ENCODE measurements around the gene KCND3. TPM values are rescaled to one million over a fixed set of nuclear protein-coding genes. Genes with fewer than 3 reads are reported as not detected.
A peak's percentile ranks its signal among the peaks of the same experiment; 100 is the strongest.
"Not testable (repeated sequence)": the region's sequence is repeated elsewhere in the genome, so short reads cannot be mapped to it uniquely, and the experiment has no call there.

The KCND3 gene
- polyA plus RNA-seq, 1 donor (not counting 4 experiments of a cell fraction or from before 2014, with no cell fraction given) = 0.21 TPM

- no peak overlapping the region for H2AFZ ChIP-seq (ENCODE audit: control insufficient read depth, low read length)
- FAIRE-seq = no peak
- DNase-seq (ENCODE audit: low read depth, low spot score) = no peak
- dilution Hi-C loops (cut with MboI; ENCODE audit: extremely low pct_ligation_motif_present, low sequenced_read_pairs) = no loop called here
- H3K4me1 ChIP-seq (ENCODE audit: control insufficient read depth, extremely low read depth, insufficient read depth, low read length) = no peaks in the 10 kb centered on the region
- H3K9ac ChIP-seq (ENCODE audit: control insufficient read depth, extremely low read depth, insufficient read depth, low read length) = no peak overlapping the region
- no peak overlapping the region for H3K4me2 ChIP-seq (ENCODE audit: control insufficient read depth, extremely low read depth, insufficient read depth, low read depth, low read length)
- no peaks in the 10 kb centered on the region for H3K36me3 ChIP-seq (ENCODE audit: control insufficient read depth in 2 of 2, extremely low read depth in 1 of 2, insufficient read depth in 2 of 2, low read length in 2 of 2)
- no peaks in the 10 kb centered on the region for H3K79me2 ChIP-seq (ENCODE audit: control insufficient read depth, insufficient read depth, low read length)
- no peaks in the 10 kb centered on the region for H3K9me1 ChIP-seq (ENCODE audit: control insufficient read depth, extremely low read depth, insufficient read depth, low read length)
- no peak overlapping the region for H3K4me3 ChIP-seq (ENCODE audit: control insufficient read depth in 2 of 3, extremely low read depth in 1 of 3, insufficient read depth in 2 of 3, low read depth in 1 of 3, low read length in 3 of 3)
- peaks cover 6% of the 10 kb centered on the region for H3K27me3 ChIP-seq (ENCODE audit: control insufficient read depth, extremely low read depth, insufficient read depth, low read length)
- H3K27ac ChIP-seq (ENCODE audit: control insufficient read depth, insufficient read depth, low read length) = no peak overlapping the region
- TF ChIP-seq CTCF (optimal IDR thresholded peaks at IDR 0.05 in 1 of 3, IDR thresholded peaks at IDR 0.05 in 1 of 3, conservative IDR thresholded peaks at IDR 0.05 in 1 of 3; ENCODE audit: extremely low read depth in 1 of 3, insufficient read depth in 2 of 3, low read length in 3 of 3) (peak in 1 of 3 experiments; percentile 25), EZH2 (IDR thresholded peaks at IDR 0.05; ENCODE audit: low read length) (no peak)
- H4K20me1 ChIP-seq (ENCODE audit: control insufficient read depth, extremely low read depth, insufficient read depth, low read length) = no peaks in the 10 kb centered on the region
- H3K9me3 ChIP-seq (ENCODE audit: control insufficient read depth, low read depth, low read length) = no peaks in the 10 kb centered on the region
These were observed 188.2 kb downstream of the KCND3 start for GRCh38 chr1:111801071-111801850.

GRCh38 chr1:111799722-111800121 is 189.7 kb downstream of the KCND3 start:
- H4K20me1 ChIP-seq (ENCODE audit: control insufficient read depth, extremely low read depth, insufficient read depth, low read length); H3K9me3 ChIP-seq (ENCODE audit: control insufficient read depth, low read depth, low read length); H3K9me1 ChIP-seq (ENCODE audit: control insufficient read depth, extremely low read depth, insufficient read depth, low read length); FAIRE-seq; H3K36me3 ChIP-seq (ENCODE audit: control insufficient read depth in 2 of 2, extremely low read depth in 1 of 2, insufficient read depth in 2 of 2, low read length in 2 of 2); H3K79me2 ChIP-seq (ENCODE audit: control insufficient read depth, insufficient read depth, low read length); dilution Hi-C loops (cut with MboI; ENCODE audit: extremely low pct_ligation_motif_present, low sequenced_read_pairs); H3K4me3 ChIP-seq (ENCODE audit: control insufficient read depth in 2 of 3, extremely low read depth in 1 of 3, insufficient read depth in 2 of 3, low read depth in 1 of 3, low read length in 3 of 3); H2AFZ ChIP-seq (ENCODE audit: control insufficient read depth, low read length); H3K9ac ChIP-seq (ENCODE audit: control insufficient read depth, extremely low read depth, insufficient read depth, low read length); H3K27ac ChIP-seq (ENCODE audit: control insufficient read depth, insufficient read depth, low read length); H3K27me3 ChIP-seq (ENCODE audit: control insufficient read depth, extremely low read depth, insufficient read depth, low read length); H3K4me1 ChIP-seq (ENCODE audit: control insufficient read depth, extremely low read depth, insufficient read depth, low read length); H3K4me2 ChIP-seq (ENCODE audit: control insufficient read depth, extremely low read depth, insufficient read depth, low read depth, low read length); DNase-seq (ENCODE audit: low read depth, low spot score): not testable (repeated sequence)

- Histone ChIP-seq H4K20me1 (ENCODE audit: control insufficient read depth, extremely low read depth, insufficient read depth, low read length) (no peaks in the 10 kb centered on the region), H3K9ac (ENCODE audit: control insufficient read depth, extremely low read depth, insufficient read depth, low read length) (no peak overlapping the region), H2AFZ (ENCODE audit: control insufficient read depth, low read length) (no peak overlapping the region), H3K36me3 (ENCODE audit: control insufficient read depth in 2 of 2, extremely low read depth in 1 of 2, insufficient read depth in 2 of 2, low read length in 2 of 2) (no peaks in the 10 kb centered on the region), H3K4me3 (ENCODE audit: control insufficient read depth in 2 of 3, extremely low read depth in 1 of 3, insufficient read depth in 2 of 3, low read depth in 1 of 3, low read length in 3 of 3) (no peak overlapping the region), H3K4me2 (ENCODE audit: control insufficient read depth, extremely low read depth, insufficient read depth, low read depth, low read length) (no peak overlapping the region), H3K79me2 (ENCODE audit: control insufficient read depth, insufficient read depth, low read length) (no peaks in the 10 kb centered on the region), H3K9me1 (ENCODE audit: control insufficient read depth, extremely low read depth, insufficient read depth, low read length) (no peaks in the 10 kb centered on the region), H3K4me1 (ENCODE audit: control insufficient read depth, extremely low read depth, insufficient read depth, low read length) (no peaks in the 10 kb centered on the region), H3K27me3 (ENCODE audit: control insufficient read depth, extremely low read depth, insufficient read depth, low read length) (peaks cover 3% of the 10 kb centered on the region), H3K9me3 (ENCODE audit: control insufficient read depth, low read depth, low read length) (no peaks in the 10 kb centered on the region), H3K27ac (ENCODE audit: control insufficient read depth, insufficient read depth, low read length) (no peak overlapping the region)
- dilution Hi-C loops (cut with MboI; ENCODE audit: extremely low pct_ligation_motif_present, low sequenced_read_pairs) = no loop called here
- TF ChIP-seq CTCF (optimal IDR thresholded peaks at IDR 0.05 in 1 of 3, IDR thresholded peaks at IDR 0.05 in 1 of 3, conservative IDR thresholded peaks at IDR 0.05 in 1 of 3; ENCODE audit: extremely low read depth in 1 of 3, insufficient read depth in 2 of 3, low read length in 3 of 3) (no peak), EZH2 (IDR thresholded peaks at IDR 0.05; ENCODE audit: low read length) (no peak)
- no peak for FAIRE-seq
- DNase-seq (ENCODE audit: low read depth, low spot score) = no peak
These were observed 190.9 kb downstream of the KCND3 start for GRCh38 chr1:111798580-111798979.

All from keratinocyte (primary cell).